Measurements from ENCODE around the gene NSD2. TPM values are rescaled to one million over a fixed set of nuclear protein-coding genes. Genes with fewer than 3 reads are reported as not detected.

Gene NSD2
- total RNA-seq, result 100 to 1,000 TPM; 263 to 367 TPM

DNA sequence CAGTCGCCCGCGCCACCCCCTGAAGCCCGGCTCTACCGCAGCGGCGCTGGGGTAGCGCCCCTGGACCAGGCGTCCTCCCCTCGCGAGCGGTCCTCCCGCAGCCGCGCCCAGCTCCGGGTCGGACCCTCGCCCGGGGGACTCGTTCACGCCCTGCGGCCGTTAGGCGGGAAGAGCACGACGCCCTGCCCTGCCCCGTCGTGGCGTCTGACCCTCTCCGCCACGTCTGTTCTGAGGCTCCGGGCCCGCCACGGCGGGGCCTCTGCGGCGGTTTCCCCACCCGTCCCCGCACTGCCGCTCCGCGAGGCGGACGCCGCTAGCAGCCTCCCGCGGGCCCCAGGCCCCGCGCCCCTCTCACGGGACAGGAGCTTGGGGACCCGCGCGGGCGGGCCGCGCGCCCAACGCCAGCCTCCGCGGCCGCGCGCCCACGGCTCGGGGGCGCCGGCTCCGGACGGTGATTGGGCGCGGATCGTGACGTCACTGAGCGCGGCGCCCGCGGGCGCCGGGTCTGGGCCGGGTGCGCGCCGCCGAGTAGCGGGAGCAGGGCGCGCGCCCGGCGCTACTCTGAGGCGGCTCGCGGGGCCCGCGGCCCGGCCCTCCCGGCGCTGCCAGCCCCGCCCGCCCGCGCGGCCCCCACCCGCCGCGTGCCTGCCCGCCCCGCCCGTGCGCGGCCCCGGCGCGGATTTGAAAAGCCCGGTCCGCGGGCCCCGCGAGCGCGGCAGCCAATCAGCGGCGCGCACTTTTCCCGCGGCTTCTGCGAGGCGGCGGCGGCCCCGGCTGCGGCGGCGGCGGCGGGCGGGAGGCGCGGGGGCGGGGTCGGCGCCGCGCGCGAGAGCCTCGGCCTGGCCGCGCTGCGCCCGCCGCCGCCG lies at the start of gene NSD2:
Gene NSD2 (plus strand): TSS at position 816 of the 866 bp plus-strand sequence. CDS start 29,262 bp downstream, outside the sequence.
- ATAC-seq (peak; percentile 69), DNase-seq (peak; percentile 91)
- H3K36me3 Mint-ChIP-seq, result peaks cover 19% of the 10 kb centered on the region
- H3K9me3 Mint-ChIP-seq (ENCODE audit: low read depth), result no peaks in the 10 kb centered on the region
- H3K4me3 Mint-ChIP-seq, result peak within 1 kb of the TSS; percentile 100
- CTCF ChIA-PET, result interaction anchor here (0.7 to 1.6 kb wide), 4 partner anchors 9 to 29 kb away, joined by 3 to 7 read pairs (median 4); partner anchors contain the start of gene LETM1
- peaks cover 38% of the 10 kb centered on the region for H3K4me1 Mint-ChIP-seq
- peak within 1 kb of the TSS; percentile 99 for H3K27ac Mint-ChIP-seq
- no peaks in the 10 kb centered on the region for H3K27me3 Mint-ChIP-seq

GRCh38 chr4:1821679-1822567 lies 49.3 kb upstream of the NSD2 start:
- Mint-ChIP-seq H3K4me3 (no peak overlapping the region), H3K9me3 (ENCODE audit: low read depth) (no peaks in the 10 kb centered on the region), H3K36me3 (peaks cover 12% of the 10 kb centered on the region), H3K27ac (no peak overlapping the region), H3K4me1 (no peaks in the 10 kb centered on the region), H3K27me3 (no peaks in the 10 kb centered on the region)
- CTCF ChIA-PET, result no interaction called here
- ATAC-seq (no peak), DNase-seq (no peak)

DNA sequence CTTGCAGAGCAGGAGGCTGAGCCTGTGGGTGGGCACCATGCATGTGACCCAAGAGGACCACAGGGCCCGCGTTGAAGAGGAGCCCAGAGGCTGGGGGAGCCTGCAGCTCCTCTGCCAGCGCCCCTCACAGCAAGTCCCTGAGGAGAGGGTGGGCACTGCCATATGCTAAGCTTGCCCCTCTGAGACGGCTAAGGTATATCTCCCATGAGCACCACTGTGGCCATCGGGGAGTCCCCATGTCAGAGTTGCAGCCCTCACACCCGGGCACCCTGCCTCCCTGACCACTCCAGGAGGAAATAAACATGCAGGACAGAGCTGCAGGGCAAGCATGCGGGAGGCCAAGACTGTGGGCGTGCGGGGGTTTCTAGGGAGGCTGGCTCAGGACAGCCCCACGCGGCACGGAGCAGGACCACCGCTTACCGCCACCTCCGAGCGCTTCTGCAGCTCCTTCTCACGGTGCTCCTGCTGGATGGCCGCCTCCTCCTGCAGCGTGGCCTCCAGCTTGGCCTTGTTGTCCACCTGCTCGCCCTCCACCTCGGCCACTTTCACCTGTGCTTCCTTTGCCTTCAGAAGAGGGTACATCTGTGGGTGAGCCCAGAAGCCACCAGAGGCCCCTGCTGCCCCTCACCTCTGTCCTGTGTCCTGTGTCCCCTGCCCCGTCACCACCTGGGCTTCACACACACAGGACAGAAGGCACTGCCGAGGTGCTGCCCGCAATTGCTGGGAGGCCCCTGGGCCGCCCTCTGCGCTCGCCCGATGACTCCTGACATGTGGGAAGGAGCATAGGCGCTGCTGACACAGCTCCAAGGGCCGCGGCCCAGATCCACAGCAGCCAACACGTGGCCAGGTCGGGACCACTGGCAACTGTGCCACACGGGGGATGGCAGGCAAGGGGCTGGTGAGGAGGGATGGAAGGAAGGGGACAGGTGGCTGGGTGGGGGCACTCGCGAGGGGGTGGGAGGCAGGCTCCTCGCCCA lies 48.3 kb upstream of the NSD2 start:
- Mint-ChIP-seq H3K27me3 (no peaks in the 10 kb centered on the region), H3K27ac (no peak overlapping the region), H3K9me3 (ENCODE audit: low read depth) (no peaks in the 10 kb centered on the region), H3K4me3 (no peak overlapping the region), H3K4me1 (no peaks in the 10 kb centered on the region), H3K36me3 (peaks cover 11% of the 10 kb centered on the region)
- DNase-seq (no peak), ATAC-seq (no peak)
- CTCF ChIA-PET, result no interaction called here

DNA sequence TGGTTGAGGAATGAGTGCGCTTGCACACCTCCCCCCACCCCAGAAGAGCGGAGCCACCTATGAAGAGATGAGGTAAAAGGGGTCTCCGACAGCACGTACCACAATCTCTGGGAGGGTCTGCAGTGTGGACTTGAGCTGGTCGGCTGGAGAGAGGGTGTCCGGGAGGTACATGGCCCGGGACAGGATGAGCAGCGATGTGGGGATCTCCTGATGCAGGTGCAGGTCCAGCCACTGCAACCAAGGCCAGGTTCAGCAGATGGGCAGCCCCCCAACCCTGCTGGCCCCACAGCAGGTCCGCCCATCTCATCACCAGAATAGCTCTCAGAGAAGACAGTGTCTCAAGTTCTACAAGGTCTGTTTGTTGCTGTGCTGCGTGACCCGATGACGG lies 47.7 kb upstream of the NSD2 start:
- Mint-ChIP-seq H3K27me3 (no peaks in the 10 kb centered on the region), H3K27ac (no peak overlapping the region), H3K4me3 (no peak overlapping the region), H3K9me3 (ENCODE audit: low read depth) (no peaks in the 10 kb centered on the region), H3K4me1 (no peaks in the 10 kb centered on the region), H3K36me3 (peaks cover 9% of the 10 kb centered on the region)
- CTCF ChIA-PET, result no interaction called here
- DNase-seq (no peak), ATAC-seq (no peak)

GRCh38 chr4:1824746-1825145 lies 46.4 kb upstream of the NSD2 start:
- no peaks in the 10 kb centered on the region for H3K4me1 Mint-ChIP-seq
- no peak for ATAC-seq
- peaks cover 13% of the 10 kb centered on the region for H3K36me3 Mint-ChIP-seq
- no peaks in the 10 kb centered on the region for H3K27me3 Mint-ChIP-seq
- CTCF ChIA-PET, result no interaction called here
- no peak overlapping the region for H3K4me3 Mint-ChIP-seq
- H3K9me3 Mint-ChIP-seq (ENCODE audit: low read depth), result no peaks in the 10 kb centered on the region
- DNase-seq, result no peak
- H3K27ac Mint-ChIP-seq, result no peak overlapping the region

GRCh38 chr4:1825326-1825725 lies 45.9 kb upstream of the NSD2 start:
- no peaks in the 10 kb centered on the region for H3K27me3 Mint-ChIP-seq
- H3K4me1 Mint-ChIP-seq, result no peaks in the 10 kb centered on the region
- no peak overlapping the region for H3K4me3 Mint-ChIP-seq
- DNase-seq (no peak), ATAC-seq (no peak)
- no peaks in the 10 kb centered on the region for H3K9me3 Mint-ChIP-seq (ENCODE audit: low read depth)
- H3K36me3 Mint-ChIP-seq, result peaks cover 16% of the 10 kb centered on the region
- no peak overlapping the region for H3K27ac Mint-ChIP-seq
- CTCF ChIA-PET, result no interaction called here

DNA sequence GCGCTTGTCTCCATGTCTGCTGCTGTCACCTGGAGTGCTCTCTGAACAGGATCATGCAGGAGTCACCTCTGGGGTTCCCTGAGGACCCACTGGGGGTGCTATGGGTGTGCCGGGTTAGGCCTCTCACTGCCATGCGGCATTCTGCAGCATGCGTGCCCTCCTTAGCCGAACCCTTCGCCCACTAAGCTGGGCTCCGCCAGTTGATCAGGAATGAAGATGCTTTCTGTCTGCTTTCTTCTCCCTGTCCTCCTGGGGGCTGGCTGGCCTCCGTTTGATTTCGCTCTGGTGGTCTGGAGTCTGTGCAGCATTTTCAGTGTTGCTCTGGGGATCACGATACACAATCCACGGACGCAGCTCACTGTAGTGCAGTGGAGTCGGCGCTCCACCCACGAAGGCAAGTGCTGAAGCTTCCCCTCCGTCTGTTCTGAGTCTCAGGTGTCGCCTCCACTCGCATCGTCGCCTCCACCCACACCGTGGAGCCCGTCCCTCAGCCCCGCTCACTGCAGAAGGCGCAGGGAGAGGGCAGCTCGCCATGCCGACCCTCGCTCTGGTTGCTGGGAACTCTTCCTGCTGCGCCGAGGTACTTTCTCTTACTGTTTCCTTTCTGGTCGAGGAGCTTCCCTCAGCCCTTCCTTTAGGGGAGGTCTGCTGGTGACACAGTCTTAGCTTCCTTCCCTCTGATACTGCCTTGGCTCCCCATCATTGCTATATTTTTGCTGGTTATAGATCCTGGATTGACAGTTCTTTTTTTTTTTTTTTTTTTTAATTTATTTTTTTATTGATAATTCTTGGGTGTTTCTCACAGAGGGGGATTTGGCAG lies 44.5 kb upstream of the NSD2 start:
- Mint-ChIP-seq H3K4me3 (no peak overlapping the region), H3K9me3 (ENCODE audit: low read depth) (no peaks in the 10 kb centered on the region), H3K36me3 (peaks cover 19% of the 10 kb centered on the region), H3K4me1 (peaks cover 8% of the 10 kb centered on the region), H3K27me3 (no peaks in the 10 kb centered on the region), H3K27ac (no peak overlapping the region)
- ATAC-seq (no peak), DNase-seq (no peak)
- CTCF ChIA-PET, result interaction anchor here (0.7 to 0.8 kb wide), 2 partner anchors 16 to 21 kb away, joined by 3 to 5 read pairs; no protein-coding TSS in a partner anchor

GRCh38 chr4:1830234-1830633 lies 41.0 kb upstream of the NSD2 start:
- Mint-ChIP-seq H3K27ac (no peak overlapping the region), H3K9me3 (ENCODE audit: low read depth) (no peaks in the 10 kb centered on the region), H3K27me3 (no peaks in the 10 kb centered on the region), H3K4me1 (peaks cover 8% of the 10 kb centered on the region), H3K36me3 (peaks cover 14% of the 10 kb centered on the region), H3K4me3 (no peak overlapping the region)
- CTCF ChIA-PET, result no interaction called here
- no peak for ATAC-seq
- DNase-seq, result no peak

DNA sequence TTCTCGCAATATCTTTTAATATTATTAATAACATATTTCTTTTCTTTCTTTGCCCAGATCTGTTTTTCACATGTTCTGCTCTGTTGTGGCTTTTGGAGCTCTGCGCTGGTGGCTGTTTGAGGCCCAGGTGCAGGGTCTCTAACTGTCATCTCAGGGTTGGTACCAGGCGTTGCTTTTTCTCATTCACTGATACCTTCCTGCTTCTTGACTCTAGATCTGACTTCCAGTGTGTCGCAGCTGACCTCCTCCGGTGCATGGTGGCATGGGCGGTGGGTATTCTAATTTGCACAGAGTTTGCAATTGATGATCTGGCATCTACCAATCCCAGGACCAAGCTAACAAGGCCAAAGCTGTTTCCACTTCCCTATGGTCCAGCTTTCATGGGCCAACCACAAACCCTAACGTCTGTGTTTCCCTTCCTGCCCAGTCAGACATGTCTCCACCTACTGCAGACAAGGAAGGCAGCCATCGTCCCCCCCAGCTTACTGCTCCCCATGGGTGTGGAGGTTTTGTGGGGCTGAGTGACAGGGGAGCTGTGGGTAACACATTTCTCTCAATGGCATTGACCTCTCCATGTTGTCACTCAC lies 40.5 kb upstream of the NSD2 start:
- Mint-ChIP-seq H3K9me3 (ENCODE audit: low read depth) (no peaks in the 10 kb centered on the region), H3K4me3 (no peak overlapping the region), H3K27me3 (no peaks in the 10 kb centered on the region), H3K27ac (no peak overlapping the region), H3K36me3 (peaks cover 14% of the 10 kb centered on the region), H3K4me1 (peaks cover 8% of the 10 kb centered on the region)
- ATAC-seq (no peak), DNase-seq (no peak)
- CTCF ChIA-PET, result no interaction called here

DNA sequence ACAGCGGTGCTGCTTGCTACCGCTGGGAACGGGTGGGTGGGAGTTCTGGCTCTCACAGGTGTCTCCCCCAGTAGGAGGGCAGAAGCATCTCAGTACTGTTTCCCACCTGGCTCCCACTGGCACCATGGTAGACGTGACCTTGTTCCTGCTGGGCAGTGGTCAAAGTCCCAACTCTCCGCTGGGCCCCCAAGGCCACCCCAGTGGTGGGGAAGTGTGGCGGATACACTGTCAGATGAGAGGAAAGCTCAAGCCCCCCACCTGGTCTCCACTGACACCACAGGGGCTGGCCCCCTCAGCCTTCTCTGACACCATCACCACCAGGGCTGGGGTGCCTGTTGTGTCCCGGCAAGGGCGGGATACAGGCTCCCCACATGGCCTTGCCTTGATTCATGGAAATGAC lies 39.9 kb upstream of the NSD2 start:
- Mint-ChIP-seq H3K9me3 (ENCODE audit: low read depth) (no peaks in the 10 kb centered on the region), H3K4me3 (no peak overlapping the region), H3K27me3 (no peaks in the 10 kb centered on the region), H3K36me3 (peaks cover 14% of the 10 kb centered on the region), H3K27ac (no peak overlapping the region), H3K4me1 (peaks cover 8% of the 10 kb centered on the region)
- CTCF ChIA-PET, result no interaction called here
- no peak for ATAC-seq
- DNase-seq, result no peak

GRCh38 chr4:1832690-1833089 lies 38.5 kb upstream of the NSD2 start:
- peaks cover 14% of the 10 kb centered on the region for H3K36me3 Mint-ChIP-seq
- H3K27ac Mint-ChIP-seq, result no peak overlapping the region
- no peaks in the 10 kb centered on the region for H3K9me3 Mint-ChIP-seq (ENCODE audit: low read depth)
- ATAC-seq (no peak), DNase-seq (no peak)
- CTCF ChIA-PET, result no interaction called here
- no peak overlapping the region for H3K4me3 Mint-ChIP-seq
- peaks cover 8% of the 10 kb centered on the region for H3K4me1 Mint-ChIP-seq
- H3K27me3 Mint-ChIP-seq, result no peaks in the 10 kb centered on the region
